Measurements from ENCODE around the gene TMTC1. TPM values are rescaled to one million over a fixed set of nuclear protein-coding genes. Genes with fewer than 3 reads are reported as not detected.

TMTC1 gene
- polyA plus RNA-seq, 3 donors = 25.4 to 31.8 (median 29.1) TPM

GRCh38 chr12:29455087-29455486 is 328.7 kb downstream of the TMTC1 start:
- no peak for DNase-seq (ENCODE audit: extremely low read depth in 1 of 11, low read depth in 9 of 11, low spot score in 4 of 11)

- DNase-seq (ENCODE audit: extremely low read depth in 1 of 11, low read depth in 9 of 11, low spot score in 4 of 11) = no peak
Measured at GRCh38 chr12:29451888-29452287, 331.9 kb downstream of the TMTC1 start.

Measured in renal cortex interstitium (tissue), 11 donors.